MM.1S (cell line): Measurements from ENCODE around the gene DSCAML1.

Experiments used
- DNase-seq: peaks from one replicate; pipeline ENCODE4 v3.0.0-alpha.2; 2015
- H2AFZ ChIP-seq: fragments of 300-600 bp; sonication (generic); 2 replicates; pipeline ENCODE4 v1.6.0; 2016; ENCODE audit warnings: antibody characterized with exemption, low read length
- H3F3A ChIP-seq: fragments of 300-600 bp; sonication (generic); 2 replicates; pipeline ENCODE4 v1.6.1; 2016; ENCODE audit warnings: mild to moderate bottlenecking, antibody characterized with exemption, low read length, moderate library complexity, mixed read lengths; ENCODE audit not compliant: insufficient read depth
- H3K27ac ChIP-seq: fragments of 300-600 bp; sonication (generic); 2 replicates; pipeline ENCODE4 v1.5.1; 2016; ENCODE audit warnings: mild to moderate bottlenecking, low read length
- H3K27me3 ChIP-seq: fragments of 300-600 bp; sonication (generic); replicated peaks from 2 replicates; pipeline ENCODE4 v1.6.0; 2016; ENCODE audit warnings: low read length; ENCODE audit not compliant: insufficient read depth
- H3K36me3 ChIP-seq: fragments of 300-600 bp; sonication (generic); replicated peaks from 2 replicates; pipeline ENCODE4 v1.6.1; 2016; ENCODE audit warnings: mild to moderate bottlenecking, low read length, mixed read lengths; ENCODE audit not compliant: insufficient read depth
- H3K4me1 ChIP-seq: fragments of 300-600 bp; sonication (generic); 2 replicates; pipeline ENCODE4 v1.6.1; 2016; ENCODE audit warnings: low read length, mixed read lengths
- H3K4me2 ChIP-seq: fragments of 300-600 bp; sonication (generic); 2 replicates; pipeline ENCODE4 v1.6.0; 2016; ENCODE audit warnings: low read depth, low read length
- H3K4me3 ChIP-seq: fragments of 300-600 bp; sonication (generic); 2 replicates; pipeline ENCODE4 v1.5.1; 2016; ENCODE audit warnings: low read length, mixed read lengths
- H3K79me2 ChIP-seq: fragments of 300-600 bp; sonication (generic); 2 replicates; pipeline ENCODE4 v1.6.1; 2016; ENCODE audit warnings: mixed run types, low read length, mixed read lengths
- H3K9ac ChIP-seq: fragments of 300-600 bp; sonication (generic); 2 replicates; pipeline ENCODE4 v1.6.1; 2016; ENCODE audit warnings: low read length, mixed read lengths
- H3K9me2 ChIP-seq: fragments of 300-600 bp; sonication (generic); replicated peaks from 2 replicates; pipeline ENCODE4 v1.6.1; 2016; ENCODE audit warnings: mild to moderate bottlenecking, low read length, mixed read lengths; ENCODE audit not compliant: insufficient read depth
- H3K9me3 ChIP-seq: fragments of 300-600 bp; sonication (generic); replicated peaks from 2 replicates; pipeline ENCODE4 v1.6.1; 2016; ENCODE audit warnings: mild to moderate bottlenecking, low read length, mixed read lengths; ENCODE audit not compliant: insufficient read depth
- H4K20me1 ChIP-seq: fragments of 300-600 bp; sonication (generic); 2 replicates; pipeline ENCODE4 v1.6.1; 2016; ENCODE audit warnings: mild to moderate bottlenecking, low read length, moderate library complexity, mixed read lengths; ENCODE audit not compliant: insufficient read depth
- CTCF ChIP-seq: fragments of 300-600 bp; sonication (generic); IDR thresholded peaks from 2 replicates; pipeline ENCODE4 v1.5.1; 2016; ENCODE audit warnings: antibody characterized with exemption, low read length, mixed read lengths
- EZH2 ChIP-seq: fragments of 300-600 bp; sonication (generic); optimal IDR thresholded peaks from 2 replicates; pipeline ENCODE3; 2017; ENCODE audit warnings: low read depth, mild to moderate bottlenecking, antibody characterized with exemption, low read length, mixed read lengths
- EZH2phosphoT487 ChIP-seq: fragments of 300-600 bp; sonication (generic); IDR thresholded peaks from 2 replicates; pipeline ENCODE4 v1.6.1; 2018; ENCODE audit warnings: antibody characterized with exemption, low read length

The DSCAML1 gene

DNA sequence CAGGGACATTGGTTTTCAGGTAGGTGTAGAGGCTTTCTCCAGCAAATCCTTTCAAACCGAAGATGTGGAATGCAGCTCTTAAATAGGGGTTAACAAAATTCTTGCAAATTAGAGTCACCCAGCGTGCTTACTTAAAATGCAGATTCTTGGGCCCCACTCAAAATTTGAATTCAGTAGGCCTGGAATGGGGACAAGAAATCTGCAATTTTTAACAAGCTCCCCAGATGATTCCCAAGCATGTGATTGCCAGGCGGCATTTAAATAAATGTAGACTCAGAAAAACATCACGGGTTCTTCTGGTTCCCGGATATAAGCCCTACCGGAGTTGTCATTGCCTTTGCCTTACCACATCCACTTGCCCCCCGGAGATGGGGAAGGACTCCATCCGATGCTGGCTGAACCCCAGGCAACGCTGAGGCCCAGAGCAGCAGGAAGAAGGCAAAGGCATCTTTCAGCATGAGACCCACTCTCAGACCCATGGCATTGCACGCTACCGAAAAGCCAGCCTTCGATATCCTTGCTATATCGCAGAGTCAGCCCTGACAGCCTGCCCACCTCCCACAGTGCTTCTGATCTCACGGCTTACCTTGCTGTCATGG is 134.2 kb downstream of the DSCAML1 start:
- H3K27ac ChIP-seq: no peak overlapping the region
- peaks cover 93% of the 10 kb centered on the region for H3K27me3 ChIP-seq
- H3F3A ChIP-seq: no peaks in the 10 kb centered on the region
- no peak overlapping the region for H3K4me2 ChIP-seq
- H3K9me3 ChIP-seq: no peaks in the 10 kb centered on the region
- H3K4me1 ChIP-seq: no peaks in the 10 kb centered on the region
- H2AFZ ChIP-seq: no peak overlapping the region
- no peaks in the 10 kb centered on the region for H3K79me2 ChIP-seq
- no peaks in the 10 kb centered on the region for H3K9me2 ChIP-seq
- no peaks in the 10 kb centered on the region for H3K36me3 ChIP-seq
- no peaks in the 10 kb centered on the region for H4K20me1 ChIP-seq
- TF ChIP-seq EZH2: no peak
- no peak for TF ChIP-seq CTCF
- TF ChIP-seq EZH2phosphoT487: no peak
- no peak overlapping the region for H3K9ac ChIP-seq
- no peak overlapping the region for H3K4me3 ChIP-seq
- no peak for DNase-seq

- no peak overlapping the region for H3K4me2 ChIP-seq
- H2AFZ ChIP-seq: no peak overlapping the region
- no peaks in the 10 kb centered on the region for H3F3A ChIP-seq
- H3K4me3 ChIP-seq: no peak overlapping the region
- no peak overlapping the region for H3K27ac ChIP-seq
- H3K27me3 ChIP-seq: peaks cover 93% of the 10 kb centered on the region
- no peaks in the 10 kb centered on the region for H3K79me2 ChIP-seq
- H3K9ac ChIP-seq: no peak overlapping the region
- no peaks in the 10 kb centered on the region for H3K9me3 ChIP-seq
- no peaks in the 10 kb centered on the region for H3K36me3 ChIP-seq
- DNase-seq: no peak
- TF ChIP-seq EZH2phosphoT487 (no peak), CTCF (no peak), EZH2 (no peak)
- H3K9me2 ChIP-seq: no peaks in the 10 kb centered on the region
- H4K20me1 ChIP-seq: no peaks in the 10 kb centered on the region
- H3K4me1 ChIP-seq: no peaks in the 10 kb centered on the region
These were observed 134.8 kb downstream of the DSCAML1 start for GRCh38 chr11:117662255-117662654.

DNA sequence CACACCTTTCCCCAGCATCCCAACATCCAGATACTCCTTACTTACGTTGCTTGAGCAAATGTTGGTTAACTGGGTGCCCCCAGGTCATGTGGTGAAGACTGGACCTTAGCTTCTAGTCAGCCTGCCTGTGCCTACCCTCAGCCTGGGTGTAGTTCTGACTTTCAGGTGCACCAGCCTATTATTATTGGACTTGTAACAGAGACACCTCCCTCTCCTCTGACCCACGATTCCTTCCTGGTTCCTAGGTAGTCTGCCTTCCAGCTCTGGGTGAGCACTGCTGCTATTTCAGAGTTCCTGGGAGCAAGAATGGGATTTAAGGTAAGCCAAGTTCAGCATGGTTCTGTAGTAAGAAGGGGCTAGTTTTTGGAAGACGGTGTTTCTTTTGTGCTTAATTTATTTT is 138.2 kb downstream of the DSCAML1 start:
- Histone ChIP-seq H3K4me2 (no peak overlapping the region), H3K27ac (no peak overlapping the region), H3K79me2 (no peaks in the 10 kb centered on the region), H3K36me3 (no peaks in the 10 kb centered on the region), H2AFZ (no peak overlapping the region), H3F3A (no peaks in the 10 kb centered on the region), H3K9ac (no peak overlapping the region), H4K20me1 (no peaks in the 10 kb centered on the region), H3K4me1 (no peaks in the 10 kb centered on the region), H3K4me3 (no peak overlapping the region), H3K27me3 (peaks cover 93% of the 10 kb centered on the region), H3K9me2 (no peaks in the 10 kb centered on the region), H3K9me3 (no peaks in the 10 kb centered on the region)
- no peak for DNase-seq
- TF ChIP-seq EZH2phosphoT487 (no peak), CTCF (no peak), EZH2 (no peak)
